SU-DHL-6 (cell line): ENCODE measurements around the gene MLIP.

ENCODE experiments used
- EZH2phosphoT487 ChIP-seq: fragments of 200-600 bp; sonication (generic), shearing (Covaris generic); conservative IDR thresholded peaks from 2 replicates; pipeline ENCODE4 v1.6.1; 2018; ENCODE audit warnings: mild to moderate bottlenecking, antibody characterized with exemption, low read length, moderate library complexity, mixed read lengths
- TF ChIP-seq, protein P1 (sequence below): fragments of 200-600 bp; sonication (generic); IDR thresholded peaks from one replicate; pipeline ENCODE4 v1.5.1; 2017; ENCODE audit warnings: antibody characterized with exemption, mild to moderate bottlenecking, low read length, moderate library complexity; ENCODE audit not compliant: insufficient read depth, poor library complexity, severe bottlenecking

DNA sequence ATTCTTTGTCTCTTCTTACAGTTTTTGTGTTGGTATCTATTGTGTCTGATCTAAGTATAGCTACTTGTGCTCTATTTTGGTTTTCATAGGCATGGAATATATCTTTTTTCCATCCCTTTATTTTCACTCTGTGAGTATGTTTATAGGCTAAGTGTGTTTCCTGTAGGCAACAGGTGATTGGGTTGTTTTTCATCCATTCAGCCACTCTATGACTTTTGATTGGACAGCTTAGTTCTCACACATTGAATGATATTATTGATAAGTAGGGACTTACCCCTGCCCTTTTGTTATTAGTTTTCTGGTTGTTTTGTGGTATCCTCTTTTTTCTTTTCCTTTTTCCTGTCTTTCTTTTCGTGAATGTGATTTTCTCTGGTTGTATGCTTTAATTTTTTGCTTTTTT is 67.9 kb downstream of the MLIP start:
- TF ChIP-seq, protein P1, sequence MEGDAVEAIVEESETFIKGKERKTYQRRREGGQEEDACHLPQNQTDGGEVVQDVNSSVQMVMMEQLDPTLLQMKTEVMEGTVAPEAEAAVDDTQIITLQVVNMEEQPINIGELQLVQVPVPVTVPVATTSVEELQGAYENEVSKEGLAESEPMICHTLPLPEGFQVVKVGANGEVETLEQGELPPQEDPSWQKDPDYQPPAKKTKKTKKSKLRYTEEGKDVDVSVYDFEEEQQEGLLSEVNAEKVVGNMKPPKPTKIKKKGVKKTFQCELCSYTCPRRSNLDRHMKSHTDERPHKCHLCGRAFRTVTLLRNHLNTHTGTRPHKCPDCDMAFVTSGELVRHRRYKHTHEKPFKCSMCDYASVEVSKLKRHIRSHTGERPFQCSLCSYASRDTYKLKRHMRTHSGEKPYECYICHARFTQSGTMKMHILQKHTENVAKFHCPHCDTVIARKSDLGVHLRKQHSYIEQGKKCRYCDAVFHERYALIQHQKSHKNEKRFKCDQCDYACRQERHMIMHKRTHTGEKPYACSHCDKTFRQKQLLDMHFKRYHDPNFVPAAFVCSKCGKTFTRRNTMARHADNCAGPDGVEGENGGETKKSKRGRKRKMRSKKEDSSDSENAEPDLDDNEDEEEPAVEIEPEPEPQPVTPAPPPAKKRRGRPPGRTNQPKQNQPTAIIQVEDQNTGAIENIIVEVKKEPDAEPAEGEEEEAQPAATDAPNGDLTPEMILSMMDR, result no peak
- TF ChIP-seq EZH2phosphoT487, result no peak
